Gastrocnemius medialis (tissue), 4 donors: ENCODE data around the gene ESPN.

Experiments used
- CTCF ChIP-seq, 5 experiments: fragments of 450-650 bp in 3 of 5; fragments of 200-600 bp in 2 of 5; sonication (generic) in 2 of 5; IDR thresholded peaks in 4 of 5; conservative IDR thresholded peaks in 1 of 5; 1 replicate in 4 of 5; 2 replicates in 1 of 5; pipeline ENCODE4 v1.5.1; 2016 to 2019; ENCODE audit warnings: antibody characterized with exemption in 5 of 5, mild to moderate bottlenecking in 3 of 5, moderate library complexity in 3 of 5
- POLR2A ChIP-seq, 2 donors: fragments of 450-650 bp; IDR thresholded peaks; one replicate each; pipeline ENCODE4 v1.6.1; 2017; ENCODE audit warnings: antibody characterized with exemption in 2 of 2, mild to moderate bottlenecking in 2 of 2, moderate library complexity in 2 of 2

GRCh38 chr1:6427441-6428390, 3.1 kb downstream of the ESPN start:
- no peak for TF ChIP-seq CTCF (IDR thresholded peaks at IDR 0.05 in 4 of 5, conservative IDR thresholded peaks at IDR 0.05 in 1 of 5)
- no peak for TF ChIP-seq POLR2A (IDR thresholded peaks at IDR 0.05)
